Choroid plexus epithelial cell (primary cell): ENCODE measurements around the gene ACKR2.
"Not testable (repeated sequence)": the region's sequence is repeated elsewhere in the genome, so short reads cannot be mapped to it uniquely, and the experiment has no call there.

Experiments used
- DNase-seq: peaks from one replicate; pipeline ENCODE4 v3.0.0-alpha.2; 2010; ENCODE audit warnings: low read depth
- H3K4me3 ChIP-seq: 2 replicates; pipeline ENCODE4 v1.5.1; 2011; ENCODE audit warnings: low read depth, mild to moderate bottlenecking, control low read depth, low read length, moderate library complexity
- CTCF ChIP-seq: conservative IDR thresholded peaks from 2 replicates; pipeline ENCODE4 v1.5.1; 2011; ENCODE audit warnings: low read depth, mild to moderate bottlenecking, control low read depth, inconsistent platforms, low read length, moderate library complexity

Gene ACKR2

GRCh38 chr3:42876940-42877720 is 67.9 kb downstream of the ACKR2 start:
- TF ChIP-seq CTCF, result no peak
- no peak for DNase-seq
- H3K4me3 ChIP-seq, result no peak overlapping the region

DNA sequence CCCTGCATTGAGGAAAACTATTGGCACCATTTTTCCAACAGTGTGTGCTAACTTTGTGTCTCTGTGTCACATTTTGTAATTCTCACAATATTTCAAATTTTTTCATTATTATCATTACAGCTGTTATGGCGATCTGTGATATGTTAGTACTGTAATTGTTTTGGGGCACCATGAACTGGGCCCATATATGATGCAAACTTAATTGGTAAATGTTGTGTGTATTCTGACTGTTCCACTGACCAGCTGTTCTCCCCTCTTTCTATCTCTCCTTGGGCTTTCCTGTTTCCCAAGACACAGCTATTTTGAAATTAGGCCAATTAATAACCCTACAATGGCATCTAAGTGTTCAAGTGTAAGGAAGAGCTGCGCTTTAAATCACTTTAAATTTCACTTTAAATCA is 68.6 kb downstream of the ACKR2 start:
- TF ChIP-seq CTCF, result no peak
- DNase-seq, result no peak
- no peak overlapping the region for H3K4me3 ChIP-seq

DNA sequence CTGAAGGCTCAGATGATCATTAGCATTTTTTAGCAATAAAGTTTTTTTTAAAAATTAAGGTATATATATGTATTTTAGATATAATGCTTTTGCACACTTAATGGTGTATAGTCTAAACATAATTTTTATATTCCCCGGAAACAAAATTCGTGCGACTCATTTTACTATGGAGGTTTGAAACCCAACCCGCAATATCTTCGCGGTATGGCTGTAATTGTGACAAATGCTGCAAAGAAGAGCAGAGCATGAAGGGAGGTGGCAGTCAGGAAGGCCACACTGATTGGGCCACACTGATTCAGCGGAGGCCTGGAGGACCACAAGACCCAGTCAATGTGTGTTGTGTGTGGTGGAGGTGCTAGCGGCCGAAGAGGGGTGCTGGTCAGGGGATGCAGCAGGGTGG is 70.9 kb downstream of the ACKR2 start:
- no peak for TF ChIP-seq CTCF
- DNase-seq, result no peak
- H3K4me3 ChIP-seq, result peak overlapping the region; percentile 62

GRCh38 chr3:42880601-42881451 is 71.6 kb downstream of the ACKR2 start:
- peak; percentile 80 for TF ChIP-seq CTCF
- peak overlapping the region; percentile 62 for H3K4me3 ChIP-seq
- peak; percentile 75 for DNase-seq

DNA sequence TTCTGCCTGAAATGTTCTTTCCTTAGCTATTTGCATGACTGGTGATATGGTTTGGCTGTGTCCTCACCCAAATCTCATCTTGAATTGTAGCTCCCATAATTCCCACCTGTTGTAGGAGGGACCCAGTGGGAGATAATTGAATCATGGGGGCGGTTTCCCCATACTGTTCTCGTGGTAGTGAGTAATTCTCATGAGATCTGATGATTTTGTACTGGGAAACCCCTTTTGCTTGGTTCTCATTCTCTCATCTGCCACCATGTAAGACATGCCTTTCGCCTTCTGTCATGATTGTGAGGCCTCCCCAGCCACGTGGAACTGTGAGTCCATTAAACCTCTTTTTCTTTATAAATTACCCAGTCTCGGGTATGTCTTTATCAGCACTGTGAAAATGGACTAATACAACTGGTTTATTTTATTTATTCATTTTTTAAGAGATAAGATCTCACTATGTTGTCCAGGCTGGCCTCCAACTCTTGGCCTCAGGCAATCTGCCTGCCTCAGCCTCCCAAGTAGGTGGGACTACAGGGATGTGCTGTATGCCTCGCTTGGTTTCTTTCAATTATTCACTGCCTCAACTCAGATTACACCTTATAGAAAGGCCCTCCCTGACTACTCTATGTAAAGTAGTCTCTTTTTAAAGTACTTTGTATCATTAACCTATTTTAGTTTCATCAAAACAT is 74.1 kb downstream of the ACKR2 start:
- not testable (repeated sequence) for DNase-seq, H3K4me3 ChIP-seq

GRCh38 chr3:42884324-42884723 is 75.1 kb downstream of the ACKR2 start:
- DNase-seq, result no peak
- no peak overlapping the region for H3K4me3 ChIP-seq
- TF ChIP-seq CTCF, result no peak

GRCh38 chr3:42886294-42886822 is 77.1 kb downstream of the ACKR2 start:
- TF ChIP-seq CTCF, result no peak
- no peak overlapping the region for H3K4me3 ChIP-seq
- DNase-seq, result no peak
